Ectodermal cell (in vitro differentiated cells): ENCODE data around the gene ADGRL2.

Experiments used
- H3K27ac ChIP-seq: 2 replicates; pipeline ENCODE4 v1.7.0; 2013; ENCODE audit warnings: mild to moderate bottlenecking, low read depth, low read length; ENCODE audit not compliant: insufficient read depth, poor library complexity, severe bottlenecking
- H3K27me3 ChIP-seq: 2 replicates; pipeline ENCODE4 v1.7.0; 2013; ENCODE audit warnings: mild to moderate bottlenecking, low read length; ENCODE audit not compliant: insufficient read depth, control insufficient read depth, poor library complexity, severe bottlenecking
- H3K36me3 ChIP-seq: one replicate; pipeline ENCODE4 v1.7.0; 2013; ENCODE audit warnings: low read length; ENCODE audit not compliant: control insufficient read depth, insufficient read depth
- H3K4me1 ChIP-seq: one replicate; pipeline ENCODE4 v1.7.0; 2013; ENCODE audit warnings: low read length; ENCODE audit not compliant: control insufficient read depth, insufficient read depth
- H3K4me3 ChIP-seq: 2 replicates; pipeline ENCODE4 v1.7.0; 2013; ENCODE audit warnings: low read depth, low read length, control low read depth; ENCODE audit not compliant: insufficient read depth
- H3K9me3 ChIP-seq: 2 replicates; pipeline ENCODE4 v1.7.0; 2013; ENCODE audit warnings: mild to moderate bottlenecking, low read length, moderate library complexity; ENCODE audit not compliant: control insufficient read depth
- WGBS, 2 experiments: methylation state at CpG; one replicate each; pipeline ENCODE4 v1.1.7; 2013; ENCODE audit warnings: missing lambda C conversion rate in 2 of 2; 5-methylcytosine and 5-hydroxymethylcytosine counted together

Gene ADGRL2

DNA sequence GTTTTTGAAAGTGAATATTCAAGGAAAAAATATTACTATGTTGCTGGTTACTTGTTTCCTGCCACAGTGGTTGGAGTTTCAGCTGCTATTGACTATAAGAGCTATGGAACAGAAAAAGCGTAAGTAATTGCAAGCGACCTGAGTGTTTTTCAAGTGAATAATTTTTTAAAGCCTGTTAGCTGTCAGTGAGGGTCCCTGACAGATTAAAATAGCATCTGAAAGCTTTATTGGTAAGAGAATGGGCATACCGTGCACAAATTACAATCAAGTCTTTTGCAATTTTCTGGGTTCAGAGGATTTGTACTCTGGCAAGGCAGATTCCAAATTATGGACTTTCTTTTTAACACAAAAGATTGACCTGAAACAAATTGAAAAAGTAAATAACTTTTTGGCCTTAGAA lies 169.7 kb downstream of the ADGRL2 start:
- Histone ChIP-seq H3K27me3 (no peaks in the 10 kb centered on the region), H3K36me3 (peaks cover 29% of the 10 kb centered on the region), H3K4me3 (no peak overlapping the region), H3K9me3 (no peaks in the 10 kb centered on the region), H3K27ac (no peak overlapping the region), H3K4me1 (peaks cover 6% of the 10 kb centered on the region)
- 90 to 92% methylated on average over 3 of the region's 3 CpGs for WGBS, 2 experiments

DNA sequence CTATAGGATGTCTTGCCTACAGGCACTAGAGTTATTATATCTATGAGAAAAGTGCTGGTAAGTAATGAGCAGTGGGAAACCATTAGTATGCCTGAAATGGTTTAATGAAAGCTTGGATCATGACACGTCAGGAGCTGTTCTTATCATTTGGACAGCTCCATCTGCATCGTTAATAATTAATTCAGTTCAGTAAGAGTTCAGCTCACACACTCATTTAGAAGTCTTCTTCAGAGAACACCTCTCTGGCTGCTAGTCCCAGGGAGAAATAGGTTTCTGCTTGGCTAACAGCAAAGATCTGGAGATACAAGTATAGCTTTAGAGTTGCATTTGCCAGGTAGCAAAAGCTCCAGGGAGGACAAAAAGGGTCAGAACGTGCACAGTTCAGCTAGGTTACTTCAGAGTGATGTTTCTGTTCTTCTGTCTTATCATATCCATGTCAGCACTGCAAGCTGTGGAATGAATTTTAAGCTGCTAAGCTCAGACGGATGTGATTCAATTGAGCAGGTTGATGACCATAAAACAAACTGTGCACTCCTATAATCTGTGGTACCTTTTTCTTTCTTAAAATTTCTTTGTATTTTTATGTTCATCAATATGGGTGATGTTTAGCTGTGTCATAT lies 173.6 kb downstream of the ADGRL2 start:
- Histone ChIP-seq H3K27ac (no peak overlapping the region), H3K4me3 (no peak overlapping the region), H3K4me1 (peaks cover 12% of the 10 kb centered on the region), H3K36me3 (peaks cover 8% of the 10 kb centered on the region), H3K27me3 (no peaks in the 10 kb centered on the region), H3K9me3 (no peaks in the 10 kb centered on the region)
- WGBS, 2 experiments = 92% methylated on average over 4 of the region's 4 CpGs

DNA sequence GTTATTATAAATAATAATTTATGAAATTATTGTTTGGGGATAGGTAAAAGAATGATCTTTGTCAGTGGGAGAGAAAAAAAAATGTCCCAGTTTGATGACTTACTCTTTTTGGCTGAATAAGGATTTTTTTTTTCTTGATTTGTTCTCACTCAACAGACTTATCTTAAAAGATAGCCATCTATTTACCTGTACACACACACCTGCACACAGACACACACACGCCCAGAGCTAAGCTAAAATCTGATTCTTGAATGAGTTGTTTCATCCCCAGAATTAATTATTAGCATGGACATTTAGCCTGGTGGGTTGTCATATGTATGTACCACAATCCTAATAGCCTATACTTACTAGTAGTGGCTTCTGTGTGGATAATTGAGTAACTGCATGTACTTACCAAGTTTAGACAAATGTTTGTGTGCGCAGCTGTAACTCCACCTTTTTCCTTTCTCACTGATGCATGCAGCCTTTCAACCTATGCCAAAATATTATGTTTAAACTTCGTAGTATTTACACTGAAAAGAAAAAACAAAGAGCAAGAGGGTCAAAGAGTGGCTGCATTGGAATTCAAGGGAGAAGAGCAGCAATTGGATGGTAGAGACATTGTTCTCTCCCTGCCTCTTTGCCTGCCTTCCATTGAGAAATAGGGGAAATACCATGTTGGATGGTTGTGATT lies 174.3 kb downstream of the ADGRL2 start:
- 76 to 89% methylated on average over 3 of the region's 3 CpGs for WGBS, 2 experiments

DNA sequence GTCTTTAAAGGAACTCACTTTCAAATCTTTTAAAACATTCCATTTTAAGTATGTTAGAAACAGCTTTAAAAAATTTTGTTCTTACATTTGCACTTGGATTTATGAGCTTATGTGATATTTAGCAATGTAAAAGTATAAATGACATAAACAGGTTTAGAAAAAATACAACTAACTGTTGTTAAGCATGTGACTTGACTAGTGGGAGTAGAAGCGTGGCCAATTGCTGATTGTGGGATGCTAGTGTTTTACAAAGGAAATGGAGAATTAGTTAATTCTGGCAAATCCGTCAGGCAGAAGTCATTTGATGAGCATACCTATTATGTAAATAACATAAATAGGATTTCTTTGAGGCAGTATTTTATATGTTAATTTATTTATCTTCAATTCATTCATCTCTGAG lies 175.8 kb downstream of the ADGRL2 start:
- Histone ChIP-seq H3K27ac (no peak overlapping the region), H3K27me3 (no peaks in the 10 kb centered on the region), H3K4me1 (peaks cover 12% of the 10 kb centered on the region), H3K4me3 (no peak overlapping the region), H3K36me3 (peaks cover 6% of the 10 kb centered on the region), H3K9me3 (no peaks in the 10 kb centered on the region)
- 71 to 84% methylated on average over 1 of the region's 2 CpGs for WGBS, 2 experiments

More for the DNA sequence above, 174.3 kb downstream of the ADGRL2 start:
- H3K9me3 ChIP-seq = no peaks in the 10 kb centered on the region
- peaks cover 12% of the 10 kb centered on the region for H3K4me1 ChIP-seq
- peaks cover 7% of the 10 kb centered on the region for H3K36me3 ChIP-seq
- H3K27me3 ChIP-seq = no peaks in the 10 kb centered on the region
- no peak overlapping the region for H3K4me3 ChIP-seq
- no peak overlapping the region for H3K27ac ChIP-seq

DNA sequence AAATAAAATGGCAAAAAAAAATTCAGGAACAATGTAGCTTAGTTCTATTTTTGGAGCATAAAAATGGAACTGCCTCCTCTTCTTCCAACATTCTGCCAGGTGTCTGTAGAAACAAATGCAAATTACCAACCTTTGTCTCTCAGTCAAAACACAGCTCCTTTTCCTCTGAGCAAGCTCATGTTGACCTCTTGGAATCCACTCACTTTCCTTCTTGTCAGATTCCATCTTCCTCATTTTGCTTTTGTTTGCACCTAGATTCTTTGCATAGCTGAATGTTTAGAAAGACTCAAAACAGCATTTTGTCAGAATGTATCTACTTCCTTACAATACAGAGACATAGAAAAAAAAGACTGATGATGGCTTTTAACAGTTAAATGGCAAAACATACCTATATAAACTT lies 178.2 kb downstream of the ADGRL2 start:
- Histone ChIP-seq H3K4me1 (peaks cover 12% of the 10 kb centered on the region), H3K36me3 (peaks cover 10% of the 10 kb centered on the region), H3K4me3 (no peak overlapping the region), H3K27ac (no peak overlapping the region), H3K27me3 (no peaks in the 10 kb centered on the region), H3K9me3 (no peaks in the 10 kb centered on the region)

DNA sequence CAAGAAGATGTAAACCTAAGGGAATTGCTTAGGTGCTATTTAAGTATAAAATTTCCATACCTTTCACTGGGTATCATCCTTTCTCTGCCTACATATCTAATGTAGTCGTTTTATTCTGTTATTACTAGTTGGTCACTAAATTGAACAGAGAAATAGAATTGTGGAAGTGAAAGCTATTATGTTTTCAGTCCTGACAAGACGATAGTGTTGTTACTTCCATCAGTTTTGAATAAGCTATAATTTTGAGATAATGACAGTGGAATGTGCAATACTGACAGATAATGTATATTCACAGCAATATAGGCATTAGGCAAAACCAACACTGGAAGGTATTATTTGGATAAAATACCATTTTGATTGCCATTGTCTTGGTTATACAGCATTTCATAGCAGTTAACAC lies 181.8 kb downstream of the ADGRL2 start:
- peaks cover 19% of the 10 kb centered on the region for H3K36me3 ChIP-seq
- H3K4me1 ChIP-seq = peaks cover 4% of the 10 kb centered on the region
- WGBS, 2 experiments = 100% methylated on average over 2 of the region's 2 CpGs
- H3K27me3 ChIP-seq = no peaks in the 10 kb centered on the region
- no peak overlapping the region for H3K27ac ChIP-seq
- H3K9me3 ChIP-seq = no peaks in the 10 kb centered on the region
- no peak overlapping the region for H3K4me3 ChIP-seq

DNA sequence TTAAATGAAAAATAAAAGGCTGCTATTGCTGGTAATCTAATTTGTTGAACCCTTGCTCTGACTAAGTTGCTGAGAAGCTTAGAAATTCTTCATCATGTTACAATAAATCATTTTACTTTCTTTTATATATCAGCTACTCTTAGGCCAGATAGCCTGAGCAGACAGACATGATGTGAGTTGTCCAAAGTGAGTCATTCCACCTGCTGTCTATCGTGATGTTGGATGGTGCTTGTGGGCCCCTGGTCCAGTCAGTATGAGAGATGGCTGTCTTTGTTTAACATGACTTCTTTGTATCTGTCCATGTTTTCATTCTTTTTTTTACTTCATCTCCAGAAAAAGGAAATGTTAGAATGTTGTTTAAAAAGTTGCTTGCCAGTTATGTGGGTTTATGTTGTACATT lies 188.8 kb downstream of the ADGRL2 start:
- peaks cover 31% of the 10 kb centered on the region for H3K36me3 ChIP-seq
- H3K9me3 ChIP-seq = no peaks in the 10 kb centered on the region
- H3K4me1 ChIP-seq = no peaks in the 10 kb centered on the region
- WGBS, 2 experiments = 100% methylated on average over 1 of the region's 1 CpG
- H3K27ac ChIP-seq = no peak overlapping the region
- no peak overlapping the region for H3K4me3 ChIP-seq
- no peaks in the 10 kb centered on the region for H3K27me3 ChIP-seq

DNA sequence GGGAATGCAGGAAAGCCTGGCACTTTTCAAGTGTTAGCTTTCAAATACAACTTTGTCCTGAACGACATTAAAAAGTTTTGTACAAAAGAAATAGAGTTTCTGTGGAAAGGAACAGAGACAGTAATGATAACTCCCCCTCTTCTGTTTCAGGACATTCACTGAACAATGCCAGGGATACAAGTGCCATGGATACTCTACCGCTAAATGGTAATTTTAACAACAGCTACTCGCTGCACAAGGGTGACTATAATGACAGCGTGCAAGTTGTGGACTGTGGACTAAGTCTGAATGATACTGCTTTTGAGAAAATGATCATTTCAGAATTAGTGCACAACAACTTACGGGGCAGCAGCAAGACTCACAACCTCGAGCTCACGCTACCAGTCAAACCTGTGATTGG lies 189.5 kb downstream of the ADGRL2 start:
- Histone ChIP-seq H3K27ac (no peak overlapping the region), H3K27me3 (no peaks in the 10 kb centered on the region), H3K9me3 (no peaks in the 10 kb centered on the region), H3K36me3 (peaks cover 31% of the 10 kb centered on the region), H3K4me1 (no peaks in the 10 kb centered on the region), H3K4me3 (no peak overlapping the region)
- 97 to 98% methylated on average over 7 of the region's 7 CpGs for WGBS, 2 experiments

DNA sequence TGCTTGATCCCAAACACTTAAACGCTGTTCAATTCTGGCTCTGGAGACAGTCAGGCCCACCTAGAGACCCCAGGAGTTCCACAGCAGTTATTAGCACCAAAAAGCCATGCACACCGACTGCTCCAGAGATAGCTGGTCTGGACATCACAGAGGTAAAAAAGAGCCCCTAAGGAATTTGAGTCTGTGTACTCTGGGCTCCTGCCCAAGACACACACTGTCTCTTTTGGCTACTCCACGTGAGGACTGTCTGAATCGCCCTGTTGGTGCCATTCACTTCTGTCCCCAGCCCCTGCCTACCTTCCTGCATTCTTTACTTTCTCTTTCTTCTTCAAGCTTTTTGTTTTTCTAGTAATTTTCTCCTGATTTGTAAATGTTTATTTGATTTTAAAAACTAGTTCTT lies 197.4 kb downstream of the ADGRL2 start:
- H3K27ac ChIP-seq = peak overlapping the region; percentile 20
- no peaks in the 10 kb centered on the region for H3K4me1 ChIP-seq
- no peaks in the 10 kb centered on the region for H3K27me3 ChIP-seq
- H3K9me3 ChIP-seq = no peaks in the 10 kb centered on the region
- WGBS, 2 experiments = 60 to 64% methylated on average over 4 of the region's 4 CpGs
- no peak overlapping the region for H3K4me3 ChIP-seq
- no peaks in the 10 kb centered on the region for H3K36me3 ChIP-seq

DNA sequence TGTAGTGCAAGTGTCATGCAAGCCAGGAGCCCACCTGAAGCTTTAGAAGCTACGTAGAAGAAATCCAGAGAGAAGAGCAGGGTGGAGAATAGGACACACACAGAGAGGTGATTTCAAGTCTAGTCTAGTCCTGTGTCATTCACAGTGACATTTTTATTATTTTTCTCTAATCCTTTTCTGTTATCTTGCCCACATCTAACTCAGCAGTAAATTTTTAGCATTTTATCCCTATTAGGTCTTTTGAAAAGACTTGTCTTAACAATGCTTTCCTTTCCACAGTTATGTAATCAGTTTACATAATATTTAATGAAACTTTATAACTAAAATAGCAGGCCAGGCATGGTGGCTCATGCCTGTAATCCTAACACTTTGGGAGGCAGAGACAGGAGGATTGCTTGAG lies 198.6 kb downstream of the ADGRL2 start:
- H3K4me1 ChIP-seq = no peaks in the 10 kb centered on the region
- no peak overlapping the region for H3K27ac ChIP-seq
- WGBS, 2 experiments = 76 to 89% methylated on average over 1 of the region's 1 CpG
- H3K27me3 ChIP-seq = no peaks in the 10 kb centered on the region
- H3K4me3 ChIP-seq = no peak overlapping the region
- no peaks in the 10 kb centered on the region for H3K9me3 ChIP-seq
- H3K36me3 ChIP-seq = no peaks in the 10 kb centered on the region
